Loucy (cell line): ENCODE results near the gene SYNE2.

Experiments used
- H2AFZ ChIP-seq: fragments of 200-600 bp; sonication (generic); 2 replicates; pipeline ENCODE4 v1.6.0; 2016; ENCODE audit warnings: antibody characterized with exemption, mild to moderate bottlenecking, low read length, moderate library complexity
- H3F3A ChIP-seq: fragments of 200-600 bp; 2 replicates; pipeline ENCODE4 v1.6.0; 2016; ENCODE audit warnings: antibody characterized with exemption, low read depth, mild to moderate bottlenecking
- H3K27me3 ChIP-seq: fragments of 200-600 bp; sonication (generic); 2 replicates; pipeline ENCODE4 v1.6.1; 2014; ENCODE audit warnings: low read length, mild to moderate bottlenecking; ENCODE audit not compliant: insufficient read depth, poor library complexity, severe bottlenecking
- H3K36me3 ChIP-seq: fragments of 200-600 bp; sonication (generic); 2 replicates; pipeline ENCODE4 v1.6.1; 2016; ENCODE audit warnings: low read length; ENCODE audit not compliant: insufficient read depth
- H3K4me1 ChIP-seq: fragments of 200-600 bp; sonication (generic); 2 replicates; pipeline ENCODE4 v1.5.1; 2014; ENCODE audit warnings: low read length, mild to moderate bottlenecking; ENCODE audit not compliant: insufficient read depth, poor library complexity, severe bottlenecking
- H3K4me2 ChIP-seq: fragments of 200-600 bp; sonication (generic); 2 replicates; pipeline ENCODE4 v1.6.0; 2014; ENCODE audit warnings: antibody characterized with exemption, low read length, low read depth, mild to moderate bottlenecking; ENCODE audit not compliant: poor library complexity, severe bottlenecking
- H3K4me3 ChIP-seq: fragments of 200-600 bp; sonication (generic); 2 replicates; pipeline ENCODE4 v1.5.1; 2014; ENCODE audit warnings: low read length, mild to moderate bottlenecking, mixed read lengths; ENCODE audit not compliant: poor library complexity, severe bottlenecking
- H3K79me2 ChIP-seq: fragments of 200-600 bp; sonication (generic); 2 replicates; pipeline ENCODE4 v1.6.1; 2014; ENCODE audit warnings: low read length; ENCODE audit not compliant: insufficient read depth
- H3K9ac ChIP-seq: fragments of 200-600 bp; sonication (generic); 2 replicates; pipeline ENCODE4 v1.6.0; 2014; ENCODE audit warnings: mild to moderate bottlenecking, low read depth, low read length, moderate library complexity; ENCODE audit not compliant: poor library complexity, severe bottlenecking
- H3K9me2 ChIP-seq: fragments of 200-600 bp; sonication (generic); replicated peaks from 2 replicates; pipeline ENCODE4 v1.6.1; 2016; ENCODE audit warnings: low read depth, low read length, mixed read lengths
- H3K9me3 ChIP-seq: fragments of 200-600 bp; sonication (generic); 2 replicates; pipeline ENCODE4 v1.6.1; 2014; ENCODE audit warnings: mild to moderate bottlenecking, antibody characterized with exemption, low read length, low read depth; ENCODE audit not compliant: insufficient read depth
- H4K20me1 ChIP-seq: fragments of 200-600 bp; sonication (generic); 2 replicates; pipeline ENCODE4 v1.6.0; 2014; ENCODE audit warnings: antibody characterized with exemption, low read length, mild to moderate bottlenecking; ENCODE audit not compliant: insufficient read depth, poor library complexity, severe bottlenecking
- EZH2phosphoT487 ChIP-seq: fragments of 200-600 bp; IDR thresholded peaks from 2 replicates; pipeline ENCODE4 v1.6.1; 2018; ENCODE audit warnings: antibody characterized with exemption, mild to moderate bottlenecking, moderate library complexity, borderline replicate concordance
- TF ChIP-seq, protein P1 (sequence below): fragments of 200-600 bp; sonication (generic); conservative IDR thresholded peaks from 2 replicates; pipeline ENCODE4 v1.5.1; 2014; ENCODE audit warnings: mild to moderate bottlenecking, antibody characterized with exemption, low read length

The SYNE2 gene

DNA sequence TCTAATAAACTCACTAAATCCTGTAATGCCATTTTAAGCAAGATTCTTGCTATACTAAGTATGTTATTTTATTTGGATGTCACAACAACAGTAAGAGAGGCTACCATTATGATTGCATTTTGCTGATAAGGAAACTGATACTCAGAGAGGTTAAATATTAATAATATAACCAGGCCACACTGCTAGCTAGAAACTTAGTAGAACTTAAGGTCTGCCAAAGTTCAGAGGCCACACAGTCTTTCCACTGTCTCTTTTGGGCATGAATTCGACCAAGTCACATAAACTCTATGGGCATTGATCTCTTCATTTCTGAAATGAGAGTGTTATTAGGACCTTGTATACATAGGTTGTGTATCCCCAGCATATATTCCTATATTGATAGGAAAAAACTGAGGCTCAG, 147.9 kb downstream of the SYNE2 start:
- Histone ChIP-seq H3K9me3 (no peaks in the 10 kb centered on the region), H3K4me1 (no peaks in the 10 kb centered on the region), H3K79me2 (no peaks in the 10 kb centered on the region), H3F3A (no peaks in the 10 kb centered on the region), H3K36me3 (peaks cover 31% of the 10 kb centered on the region; the same call in 1 of the 2 replicates), H3K9me2 (no peaks in the 10 kb centered on the region), H2AFZ (no peak overlapping the region), H4K20me1 (no peaks in the 10 kb centered on the region), H3K27me3 (no peaks in the 10 kb centered on the region), H3K4me3 (no peak overlapping the region), H3K4me2 (no peak overlapping the region), H3K9ac (no peak overlapping the region)
- TF ChIP-seq EZH2phosphoT487 = no peak
- TF ChIP-seq, protein P1, sequence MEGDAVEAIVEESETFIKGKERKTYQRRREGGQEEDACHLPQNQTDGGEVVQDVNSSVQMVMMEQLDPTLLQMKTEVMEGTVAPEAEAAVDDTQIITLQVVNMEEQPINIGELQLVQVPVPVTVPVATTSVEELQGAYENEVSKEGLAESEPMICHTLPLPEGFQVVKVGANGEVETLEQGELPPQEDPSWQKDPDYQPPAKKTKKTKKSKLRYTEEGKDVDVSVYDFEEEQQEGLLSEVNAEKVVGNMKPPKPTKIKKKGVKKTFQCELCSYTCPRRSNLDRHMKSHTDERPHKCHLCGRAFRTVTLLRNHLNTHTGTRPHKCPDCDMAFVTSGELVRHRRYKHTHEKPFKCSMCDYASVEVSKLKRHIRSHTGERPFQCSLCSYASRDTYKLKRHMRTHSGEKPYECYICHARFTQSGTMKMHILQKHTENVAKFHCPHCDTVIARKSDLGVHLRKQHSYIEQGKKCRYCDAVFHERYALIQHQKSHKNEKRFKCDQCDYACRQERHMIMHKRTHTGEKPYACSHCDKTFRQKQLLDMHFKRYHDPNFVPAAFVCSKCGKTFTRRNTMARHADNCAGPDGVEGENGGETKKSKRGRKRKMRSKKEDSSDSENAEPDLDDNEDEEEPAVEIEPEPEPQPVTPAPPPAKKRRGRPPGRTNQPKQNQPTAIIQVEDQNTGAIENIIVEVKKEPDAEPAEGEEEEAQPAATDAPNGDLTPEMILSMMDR = no peak

DNA sequence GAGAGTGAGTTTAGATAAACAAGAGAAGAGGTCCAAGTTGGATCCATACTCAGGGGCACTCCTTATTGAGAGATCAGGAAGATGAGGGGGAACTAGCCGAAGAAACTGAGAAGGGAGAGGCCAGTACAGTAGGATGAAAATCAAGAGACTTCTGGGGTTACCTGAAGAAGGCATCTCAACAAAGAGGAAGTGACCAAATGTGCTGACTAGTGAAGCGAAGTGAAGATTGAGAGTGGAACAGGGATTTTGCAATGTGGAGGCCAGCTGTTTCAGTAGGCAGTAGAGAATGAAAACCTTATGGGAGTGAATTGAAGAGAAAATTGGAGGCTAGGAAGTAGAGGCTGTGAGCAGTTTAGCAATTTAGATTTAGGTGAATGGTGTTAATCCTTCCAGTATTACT, 153.0 kb downstream of the SYNE2 start:
- H3K4me2 ChIP-seq = no peak overlapping the region
- H3K4me3 ChIP-seq = no peak overlapping the region
- peaks cover 8% of the 10 kb centered on the region; the same call in 1 of the 2 replicates for H3K36me3 ChIP-seq
- no peaks in the 10 kb centered on the region for H3K9me2 ChIP-seq
- no peaks in the 10 kb centered on the region for H3K79me2 ChIP-seq
- no peaks in the 10 kb centered on the region for H3K27me3 ChIP-seq
- H4K20me1 ChIP-seq = no peaks in the 10 kb centered on the region
- no peaks in the 10 kb centered on the region for H3F3A ChIP-seq
- no peak overlapping the region for H2AFZ ChIP-seq
- no peak overlapping the region for H3K9ac ChIP-seq
- no peaks in the 10 kb centered on the region for H3K9me3 ChIP-seq
- TF ChIP-seq, protein P1 = no peak
- no peak for TF ChIP-seq EZH2phosphoT487
- no peaks in the 10 kb centered on the region for H3K4me1 ChIP-seq

DNA sequence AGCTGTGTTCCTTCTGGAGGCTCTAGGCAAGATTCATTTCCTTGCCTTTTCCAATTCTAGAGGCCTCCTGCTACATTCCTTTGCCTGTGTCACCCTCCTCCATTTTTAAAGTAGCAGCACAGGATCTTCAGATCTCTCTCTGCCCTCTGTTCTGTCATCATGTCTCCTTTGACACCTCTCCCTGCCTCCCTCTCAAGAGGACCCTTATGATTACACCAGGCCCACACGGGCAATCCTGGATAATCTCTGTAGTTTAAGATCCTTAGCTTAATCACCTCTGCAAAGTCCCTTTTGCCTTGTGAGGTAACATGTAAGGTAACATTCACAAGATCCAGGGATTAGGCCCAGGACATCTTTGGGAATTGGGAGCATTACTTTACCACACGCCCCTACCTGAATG, 155.2 kb downstream of the SYNE2 start:
- H3K4me1 ChIP-seq = no peaks in the 10 kb centered on the region
- no peaks in the 10 kb centered on the region for H3K79me2 ChIP-seq
- no peaks in the 10 kb centered on the region for H3K9me2 ChIP-seq
- no peaks in the 10 kb centered on the region for H3F3A ChIP-seq
- no peak overlapping the region for H3K4me2 ChIP-seq
- no peaks in the 10 kb centered on the region for H4K20me1 ChIP-seq
- H2AFZ ChIP-seq = no peak overlapping the region
- no peak overlapping the region for H3K9ac ChIP-seq
- H3K36me3 ChIP-seq = no peaks in the 10 kb centered on the region
- TF ChIP-seq, protein P1 = no peak
- H3K4me3 ChIP-seq = no peak overlapping the region
- H3K9me3 ChIP-seq = no peaks in the 10 kb centered on the region
- H3K27me3 ChIP-seq = no peaks in the 10 kb centered on the region
